ENCODE data around the gene PPEF1.
"Not testable (repeated sequence)": the region's sequence is repeated elsewhere in the genome, so short reads cannot be mapped to it uniquely, and the experiment has no call there.

DNA sequence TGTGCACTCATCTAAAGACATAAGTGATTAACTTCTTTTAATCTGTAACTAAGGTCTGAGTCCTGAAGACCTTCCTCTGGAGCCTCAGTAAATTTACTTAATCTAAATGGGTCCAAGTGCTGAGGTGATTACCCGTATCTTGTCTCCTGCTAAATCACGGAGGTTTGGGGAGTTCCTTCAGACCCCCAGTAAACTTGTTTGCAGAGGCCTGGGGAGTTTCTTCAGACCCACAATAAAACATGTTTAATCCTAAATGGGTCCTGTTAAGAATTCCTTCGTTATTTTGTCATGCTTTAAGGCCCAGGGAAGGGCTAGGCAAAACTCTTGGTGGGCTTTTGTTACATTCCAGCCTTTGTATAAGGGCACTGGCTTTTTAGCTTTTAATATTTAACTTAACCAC, 140.5 kb downstream of the PPEF1 start:
- TF ChIP-seq, protein P1, sequence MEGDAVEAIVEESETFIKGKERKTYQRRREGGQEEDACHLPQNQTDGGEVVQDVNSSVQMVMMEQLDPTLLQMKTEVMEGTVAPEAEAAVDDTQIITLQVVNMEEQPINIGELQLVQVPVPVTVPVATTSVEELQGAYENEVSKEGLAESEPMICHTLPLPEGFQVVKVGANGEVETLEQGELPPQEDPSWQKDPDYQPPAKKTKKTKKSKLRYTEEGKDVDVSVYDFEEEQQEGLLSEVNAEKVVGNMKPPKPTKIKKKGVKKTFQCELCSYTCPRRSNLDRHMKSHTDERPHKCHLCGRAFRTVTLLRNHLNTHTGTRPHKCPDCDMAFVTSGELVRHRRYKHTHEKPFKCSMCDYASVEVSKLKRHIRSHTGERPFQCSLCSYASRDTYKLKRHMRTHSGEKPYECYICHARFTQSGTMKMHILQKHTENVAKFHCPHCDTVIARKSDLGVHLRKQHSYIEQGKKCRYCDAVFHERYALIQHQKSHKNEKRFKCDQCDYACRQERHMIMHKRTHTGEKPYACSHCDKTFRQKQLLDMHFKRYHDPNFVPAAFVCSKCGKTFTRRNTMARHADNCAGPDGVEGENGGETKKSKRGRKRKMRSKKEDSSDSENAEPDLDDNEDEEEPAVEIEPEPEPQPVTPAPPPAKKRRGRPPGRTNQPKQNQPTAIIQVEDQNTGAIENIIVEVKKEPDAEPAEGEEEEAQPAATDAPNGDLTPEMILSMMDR (IDR thresholded peaks at IDR 0.05): not testable (repeated sequence)
- not testable (repeated sequence) for TF ChIP-seq POLR2A (IDR thresholded peaks at IDR 0.05)
